Measurements from ENCODE around the gene CAPN13. TPM values are rescaled to one million over a fixed set of nuclear protein-coding genes. Genes with fewer than 3 reads are reported as not detected.
A peak's percentile ranks its signal among the peaks of the same experiment; 100 is the strongest.

Gene CAPN13
- total and polyA plus RNA-seq, 11 donors = not detected

- WGBS, 4 donors = 45 to 80% (median 64%) methylated on average over 2 to 4 of the region's 4 CpGs
- Histone ChIP-seq H3K4me3 (no peak overlapping the region), H3K27ac (no peak overlapping the region), H3K36me3 (no peaks in the 10 kb centered on the region), H3K9me3 (no peaks in the 10 kb centered on the region), H3K4me1 (peaks cover 0 to 4% (median 0%) of the 10 kb centered on the region in 12 donors), H3K27me3 (peaks cover 0 to 29% (median under 1%) of the 10 kb centered on the region in 9 donors)
- intact Hi-C loops (cut with DNase I) = no loop called here
- ATAC-seq (no peak), DNase-seq (no peak)
- no peak for TF ChIP-seq POLR2A (IDR thresholded peaks at IDR 0.05)
- TF ChIP-seq CTCF (IDR thresholded peaks at IDR 0.05) = no peak
These were observed 42.1 kb downstream of the CAPN13 start for GRCh38 chr2:30765191-30765590.

GRCh38 chr2:30764021-30764800, 43.0 kb downstream of the CAPN13 start:
- WGBS, 4 donors = 75 to 85% (median 84%) methylated on average over 11 to 12 of the region's 12 CpGs
- Histone ChIP-seq H3K36me3 (no peaks in the 10 kb centered on the region), H3K27me3 (peaks cover 0 to 29% (median 0%) of the 10 kb centered on the region in 9 donors), H3K4me1 (peaks cover 0 to 4% (median 0%) of the 10 kb centered on the region in 12 donors), H3K9me3 (no peaks in the 10 kb centered on the region), H3K4me3 (no peak overlapping the region), H3K27ac (no peak overlapping the region)
- TF ChIP-seq CTCF (IDR thresholded peaks at IDR 0.05) (no peak), POLR2A (IDR thresholded peaks at IDR 0.05) (no peak)
- ATAC-seq (peak in 1 of 4 donors; percentile 8), DNase-seq (no peak)
- intact Hi-C loops (cut with DNase I) = no loop called here

- H3K4me1 ChIP-seq = no peaks in the 10 kb centered on the region
- H3K27me3 ChIP-seq = peaks cover 0 to 23% (median 0%) of the 10 kb centered on the region in 9 donors
- intact Hi-C loops (cut with DNase I) = no loop called here
- no peaks in the 10 kb centered on the region for H3K36me3 ChIP-seq
- ATAC-seq (no peak), DNase-seq (no peak)
- H3K9me3 ChIP-seq = no peaks in the 10 kb centered on the region
- no peak overlapping the region for H3K4me3 ChIP-seq
- no peak overlapping the region for H3K27ac ChIP-seq
- 61 to 83% (median 78%) methylated on average over 3 of the region's 3 CpGs for WGBS, 4 donors
- TF ChIP-seq CTCF (IDR thresholded peaks at IDR 0.05) = no peak
- no peak for TF ChIP-seq POLR2A (IDR thresholded peaks at IDR 0.05)
These were observed 44.0 kb downstream of the CAPN13 start for GRCh38 chr2:30763151-30763660.

- Histone ChIP-seq H3K4me3 (no peak overlapping the region), H3K4me1 (no peaks in the 10 kb centered on the region), H3K27me3 (peaks cover 0 to 16% (median 0%) of the 10 kb centered on the region in 9 donors), H3K27ac (no peak overlapping the region), H3K36me3 (no peaks in the 10 kb centered on the region), H3K9me3 (no peaks in the 10 kb centered on the region)
- intact Hi-C loops (cut with DNase I) = no loop called here
- no peak for ATAC-seq
- no peak for DNase-seq
- WGBS, 4 donors = 78 to 91% (median 87%) methylated on average over 7 to 8 of the region's 8 CpGs
- TF ChIP-seq CTCF (IDR thresholded peaks at IDR 0.05) = no peak
- TF ChIP-seq POLR2A (IDR thresholded peaks at IDR 0.05) = no peak
These were observed 46.0 kb downstream of the CAPN13 start for GRCh38 chr2:30761226-30761625.

Measured in heart left ventricle (tissue), 16 donors.